CD4-positive, CD25-positive, alpha-beta regulatory T cell (primary cell): ENCODE measurements around the gene SMAD2. TPM values are rescaled to one million over a fixed set of nuclear protein-coding genes. Genes with fewer than 3 reads are reported as not detected.
A peak's percentile ranks its signal among the peaks of the same experiment; 100 is the strongest.
"Not testable (repeated sequence)": the region's sequence is repeated elsewhere in the genome, so short reads cannot be mapped to it uniquely, and the experiment has no call there.

Experiments used
- ATAC-seq, 2 donors: fragments of 150-1000 bp; cut with Tn5 transposase; one replicate each; pipeline ENCODE4 v1.10.0; 2021; ENCODE audit warnings: low read depth in 2 of 2, moderate number of reproducible peaks in 2 of 2, moderate library complexity in 1 of 2
- DNase-seq, 3 donors: peaks; one replicate each; pipeline versions ENCODE4 v3.0.0 to v3.0.0-alpha.2; 2012 to 2022; ENCODE audit warnings: mixed read lengths in 1 of 3
- H3K27ac ChIP-seq: one replicate; pipeline ENCODE4 v1.7.0; 2013; ENCODE audit warnings: mild to moderate bottlenecking, low read length; ENCODE audit not compliant: insufficient read depth, poor library complexity, severe bottlenecking
- H3K27me3 ChIP-seq: one replicate; pipeline ENCODE4 v1.7.0; 2013; ENCODE audit warnings: low read length; ENCODE audit not compliant: control insufficient read depth, insufficient read depth
- H3K36me3 ChIP-seq: one replicate; pipeline ENCODE4 v1.7.0; 2013; ENCODE audit warnings: mild to moderate bottlenecking, low read length, moderate library complexity; ENCODE audit not compliant: control insufficient read depth, insufficient read depth
- H3K4me1 ChIP-seq: 2 replicates; pipeline ENCODE4 v1.7.0; 2013; ENCODE audit warnings: mild to moderate bottlenecking, low read length; ENCODE audit not compliant: insufficient read depth, control insufficient read depth, poor library complexity, severe bottlenecking
- H3K4me3 ChIP-seq: one replicate; pipeline ENCODE4 v1.7.0; 2013; ENCODE audit warnings: low read depth, mild to moderate bottlenecking, low read length, moderate library complexity
- H3K9me3 ChIP-seq, 2 experiments: 1 replicate in 1 of 2; 2 replicates in 1 of 2; pipeline ENCODE4 v1.7.0; 2013; ENCODE audit warnings: low read length in 2 of 2, mild to moderate bottlenecking in 1 of 2, moderate library complexity in 1 of 2; ENCODE audit not compliant: control insufficient read depth in 2 of 2
- H3K27ac Mint-ChIP-seq, 3 donors: one replicate each; pipeline ENCODE4 v1.8.0; 2020 to 2022; ENCODE audit warnings: mild to moderate bottlenecking in 3 of 3, mixed read lengths in 3 of 3, moderate library complexity in 2 of 3
- H3K27me3 Mint-ChIP-seq: one replicate; pipeline ENCODE4 v1.8.0; 2022; ENCODE audit warnings: mild to moderate bottlenecking, mixed read lengths
- H3K36me3 Mint-ChIP-seq: one replicate; pipeline ENCODE4 v1.8.0; 2020; ENCODE audit warnings: mixed read lengths
- H3K4me1 Mint-ChIP-seq, 4 donors: one replicate each; pipeline ENCODE4 v1.8.0; 2020 to 2022; ENCODE audit warnings: mixed read lengths in 4 of 4, mild to moderate bottlenecking in 1 of 4
- H3K4me3 Mint-ChIP-seq, 4 donors: one replicate each; pipeline ENCODE4 v1.8.0; 2020 to 2022; ENCODE audit warnings: mild to moderate bottlenecking in 4 of 4, mixed read lengths in 4 of 4, moderate library complexity in 3 of 4
- H3K9me3 Mint-ChIP-seq, 7 donors: one replicate each; pipeline ENCODE4 v1.8.0; 2020 to 2022; ENCODE audit warnings: mixed read lengths in 7 of 7, mild to moderate bottlenecking in 3 of 7, moderate library complexity in 2 of 7
- polyA plus RNA-seq, 4 donors: library from polyadenylated mRNA; unstranded; fragments of 300-500 nt; fragmentation: Illumina TruSeq; gene quantifications; one replicate each; pipeline ENCODE4 v1.2.3, GENCODE V29; 2021
- total RNA-seq: library from RNA; stranded (reverse); gene quantifications from one replicate; pipeline ENCODE4 v1.2.3, GENCODE V29; 2022

Gene SMAD2
- total and polyA plus RNA-seq, 5 donors from 2014 or later: 78.1 to 115 (median 94.5) TPM

DNA sequence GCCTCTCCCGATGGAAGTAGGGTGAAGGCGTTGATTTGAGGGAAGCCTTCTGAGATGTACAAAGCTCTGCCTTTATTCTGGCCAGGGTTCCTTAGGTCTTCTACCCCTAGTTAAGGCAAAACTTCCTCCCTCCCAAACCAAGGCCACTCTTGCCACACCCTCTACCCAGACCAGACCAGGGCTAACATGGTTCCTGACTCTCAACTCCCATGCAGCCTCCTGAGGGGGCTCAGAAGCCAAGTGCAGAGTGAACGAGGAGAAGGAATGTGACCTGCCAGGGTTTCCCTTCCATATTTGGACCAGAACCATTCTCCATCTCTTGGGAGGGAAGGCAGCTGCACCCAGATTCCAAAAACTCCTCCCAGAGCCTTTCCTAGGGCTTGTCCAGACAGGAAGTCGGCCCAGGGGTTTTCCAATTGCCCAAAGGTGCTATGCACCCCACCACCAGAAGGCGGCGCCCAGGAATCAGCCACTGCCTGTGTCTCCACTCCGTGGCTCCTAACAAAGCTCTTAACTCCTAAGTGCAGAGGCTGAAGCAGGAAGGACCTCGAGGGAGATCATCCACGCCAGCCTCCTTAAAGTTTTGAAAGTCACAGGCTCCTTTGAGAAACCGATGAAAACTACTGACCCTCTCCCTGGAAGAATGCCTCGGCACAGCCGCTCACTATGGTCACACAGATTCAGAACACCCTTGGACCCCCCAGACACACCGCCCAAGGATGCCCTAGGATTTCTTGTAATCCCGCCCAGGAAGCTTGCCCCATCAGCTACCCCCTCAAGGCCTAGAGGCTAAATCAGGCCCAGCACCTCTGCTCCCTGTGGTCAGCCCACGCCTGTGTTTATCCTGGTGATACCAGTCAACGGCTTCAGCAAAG lies 157.8 kb downstream of the SMAD2 start:
- Histone ChIP-seq H3K4me1 (no peaks in the 10 kb centered on the region), H3K27ac (no peak overlapping the region), H3K9me3 (no peaks in the 10 kb centered on the region), H3K36me3 (no peaks in the 10 kb centered on the region), H3K27me3 (no peaks in the 10 kb centered on the region), H3K4me3 (no peak overlapping the region)
- Mint-ChIP-seq H3K4me3 (no peak overlapping the region), H3K27me3 (peaks cover 13% of the 10 kb centered on the region), H3K36me3 (no peaks in the 10 kb centered on the region), H3K9me3 (peaks cover 0 to 4% (median 0%) of the 10 kb centered on the region in 7 donors), H3K27ac (peak overlapping the region in 1 of 3 donors; percentile 53), H3K4me1 (peaks cover 0 to 4% (median 0%) of the 10 kb centered on the region in 4 donors)
- ATAC-seq (no peak), DNase-seq (peak; percentile 26 to 43 (median 32))

DNA sequence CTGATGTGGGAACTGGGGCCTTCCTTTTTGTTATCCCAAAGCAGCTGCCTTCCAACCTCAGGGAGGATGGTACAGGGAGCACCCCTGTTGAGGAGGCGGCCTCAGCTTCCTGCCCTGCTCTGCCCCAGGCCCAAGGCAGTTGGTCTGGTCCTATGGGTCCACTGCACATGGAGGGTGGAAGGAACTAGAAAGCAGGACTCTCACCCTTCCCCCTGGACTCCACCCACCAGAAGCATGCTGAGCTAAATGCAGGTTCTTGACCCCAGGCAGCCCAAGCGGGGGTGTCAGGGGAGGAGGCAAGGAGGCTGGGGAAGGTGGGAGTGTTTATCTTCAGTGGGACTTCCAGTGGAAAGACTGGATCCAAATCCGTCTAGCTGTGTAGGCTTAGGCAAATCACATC lies 158.5 kb downstream of the SMAD2 start:
- no peaks in the 10 kb centered on the region for H3K4me1 ChIP-seq
- H3K36me3 ChIP-seq: no peaks in the 10 kb centered on the region
- no peaks in the 10 kb centered on the region for H3K27me3 ChIP-seq
- peaks cover 0 to 4% (median 0%) of the 10 kb centered on the region in 7 donors for H3K9me3 Mint-ChIP-seq
- H3K4me1 Mint-ChIP-seq: peaks cover 0 to 4% (median 0%) of the 10 kb centered on the region in 4 donors
- no peak overlapping the region for H3K4me3 Mint-ChIP-seq
- no peak overlapping the region for H3K4me3 ChIP-seq
- H3K9me3 ChIP-seq: no peaks in the 10 kb centered on the region
- ATAC-seq: no peak
- DNase-seq: no peak
- no peak overlapping the region for H3K27ac ChIP-seq
- H3K27me3 Mint-ChIP-seq: peaks cover 13% of the 10 kb centered on the region
- no peaks in the 10 kb centered on the region for H3K36me3 Mint-ChIP-seq
- no peak overlapping the region for H3K27ac Mint-ChIP-seq

DNA sequence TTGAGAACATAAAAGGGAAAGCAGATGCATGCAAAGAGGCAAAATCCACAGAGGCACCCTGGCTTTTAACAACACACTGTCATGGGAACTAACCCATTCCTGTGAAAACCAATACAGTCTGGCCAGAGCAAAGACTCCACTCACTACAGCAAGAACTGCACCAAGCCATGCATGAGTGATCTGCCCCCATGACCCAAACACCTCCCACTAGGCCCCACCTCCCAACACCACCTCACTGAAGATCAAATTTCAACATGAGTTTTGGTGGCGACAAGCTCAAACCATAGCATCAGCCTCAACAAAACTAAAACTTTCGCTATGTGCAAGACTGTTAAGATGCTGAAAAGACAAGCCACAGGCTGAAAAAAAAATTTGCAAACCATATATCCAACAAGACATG lies 162.8 kb downstream of the SMAD2 start:
- Mint-ChIP-seq H3K4me1 (peaks cover 0 to 2% (median 0%) of the 10 kb centered on the region in 4 donors), H3K27ac (no peak overlapping the region), H3K36me3 (no peaks in the 10 kb centered on the region), H3K9me3 (peaks cover 0 to 2% (median 0%) of the 10 kb centered on the region in 7 donors), H3K27me3 (peaks cover 12% of the 10 kb centered on the region), H3K4me3 (no peak overlapping the region)
- H3K4me1 ChIP-seq: no peaks in the 10 kb centered on the region
- DNase-seq: no peak
- no peak for ATAC-seq
- no peaks in the 10 kb centered on the region for H3K9me3 ChIP-seq
- H3K4me3 ChIP-seq: no peak overlapping the region
- peaks cover 2% of the 10 kb centered on the region for H3K27me3 ChIP-seq
- no peak overlapping the region for H3K27ac ChIP-seq
- no peaks in the 10 kb centered on the region for H3K36me3 ChIP-seq

DNA sequence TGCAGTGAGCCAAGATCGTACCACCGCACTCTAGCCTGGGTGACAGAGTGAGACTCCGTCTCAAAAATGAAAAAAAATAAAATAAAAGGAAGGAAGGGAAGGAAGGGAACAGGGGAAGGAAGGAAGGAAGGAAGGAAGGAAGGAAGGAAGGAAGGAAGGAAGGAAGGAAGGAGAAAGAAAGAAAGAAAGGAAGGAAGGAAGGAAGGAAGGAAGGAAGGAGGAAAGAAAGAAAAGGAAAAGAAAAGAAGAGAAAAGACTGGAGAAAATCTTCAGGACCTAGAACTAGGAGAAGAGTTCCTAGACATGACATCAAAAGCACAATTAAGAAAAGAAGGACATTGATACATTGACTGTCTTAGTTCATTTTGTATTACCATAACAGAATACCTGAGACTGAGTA lies 163.3 kb downstream of the SMAD2 start:
- ATAC-seq, H3K9me3 Mint-ChIP-seq, H3K36me3 ChIP-seq, H3K4me3 Mint-ChIP-seq, H3K27me3 ChIP-seq, H3K4me1 Mint-ChIP-seq, H3K36me3 Mint-ChIP-seq, H3K27ac Mint-ChIP-seq, H3K27ac ChIP-seq, DNase-seq, H3K4me1 ChIP-seq, H3K9me3 ChIP-seq, H3K4me3 ChIP-seq: not testable (repeated sequence)
- H3K27me3 Mint-ChIP-seq: peaks cover 17% of the 10 kb centered on the region
